T-helper 2 cell treated with Interferon-gamma antibody and Interleukin-4, amounts not matched to agents 100 ng/mL and 5 ng/mL, for 36 hours (primary cell): Measurements from ENCODE around the gene LIN28A. TPM values are rescaled to one million over a fixed set of nuclear protein-coding genes. Genes with fewer than 3 reads are reported as not detected.

Experiments used
- intact Hi-C: fragments of 100-400 bp; cut with micrococcal nuclease; formaldehyde crosslinking; loops from one replicate; pipeline ENCODE4 v1.15.1; 2023
- total RNA-seq: library from RNA; stranded (reverse); gene quantifications from 2 replicates; pipeline ENCODE4 v1.2.3, GENCODE V29; 2022

The LIN28A gene
- total RNA-seq, 1 donor from 2014 or later: not detected

DNA sequence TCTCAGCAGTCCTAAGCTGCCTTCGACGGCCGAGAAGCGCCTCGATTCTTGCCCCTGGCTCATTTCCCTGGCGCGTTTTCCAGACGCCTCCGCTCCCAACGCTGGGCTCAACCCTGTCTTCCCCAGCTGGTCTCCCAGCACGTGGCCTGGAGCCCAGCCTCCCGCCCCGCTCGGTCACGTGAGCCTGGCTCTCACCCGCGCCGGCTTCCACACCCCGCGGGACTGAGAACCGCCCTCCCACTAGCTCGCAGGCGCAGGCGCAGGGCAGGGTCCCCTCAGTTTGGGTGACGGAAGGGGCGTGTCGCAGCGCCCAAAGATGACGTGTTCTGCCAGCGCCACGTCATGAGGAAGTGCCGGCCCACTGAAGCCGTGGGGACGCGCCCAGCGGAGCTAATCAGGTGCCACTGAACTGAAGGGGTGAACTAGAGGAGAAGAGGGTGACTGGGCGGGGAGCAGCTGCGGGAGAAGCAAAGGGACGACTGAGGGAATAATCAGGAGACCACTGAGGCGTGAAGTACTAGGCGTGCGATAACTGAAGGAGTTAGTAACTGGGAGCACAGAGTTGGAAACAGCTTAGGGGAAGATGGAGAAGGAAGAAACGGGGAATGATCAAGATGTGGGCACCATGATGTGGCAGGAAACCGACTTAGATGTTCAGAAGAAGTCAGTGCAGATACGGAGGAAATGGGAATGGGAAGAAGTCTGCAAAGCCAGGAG lies 21.5 kb downstream of the LIN28A start, which contains the start of gene DHDDS:
Gene DHDDS (plus strand): TSS at position 343 of the 717 bp plus-strand sequence. CDS start 625 bp downstream, outside the sequence.
- intact Hi-C loops: loop anchor here (1.0 kb wide), 3 partner anchors 41 to 527 kb away; partner anchors contain the start of gene UBXN11

DNA sequence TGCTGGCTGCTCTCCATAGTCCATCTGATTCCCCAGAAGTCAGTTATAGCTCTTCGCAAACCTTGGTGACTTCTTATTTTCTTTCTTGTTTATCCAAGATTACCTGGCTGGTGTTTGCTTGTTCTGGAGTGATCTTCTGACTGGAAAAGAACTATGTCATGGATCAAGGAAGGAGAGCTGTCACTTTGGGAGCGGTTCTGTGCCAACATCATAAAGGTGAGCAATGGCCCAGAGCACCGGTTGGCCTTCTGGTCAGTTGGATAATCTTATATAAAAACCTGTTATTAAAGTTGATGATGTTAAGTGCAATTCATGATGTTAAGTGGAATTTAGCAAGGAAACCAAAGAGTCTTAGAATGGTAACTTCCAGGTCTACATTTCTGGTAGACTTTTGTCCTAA lies 22.2 kb downstream of the LIN28A start:
- intact Hi-C loops: loop anchor here (1.0 kb wide), 3 partner anchors 41 to 527 kb away; partner anchors contain the start of gene UBXN11

DNA sequence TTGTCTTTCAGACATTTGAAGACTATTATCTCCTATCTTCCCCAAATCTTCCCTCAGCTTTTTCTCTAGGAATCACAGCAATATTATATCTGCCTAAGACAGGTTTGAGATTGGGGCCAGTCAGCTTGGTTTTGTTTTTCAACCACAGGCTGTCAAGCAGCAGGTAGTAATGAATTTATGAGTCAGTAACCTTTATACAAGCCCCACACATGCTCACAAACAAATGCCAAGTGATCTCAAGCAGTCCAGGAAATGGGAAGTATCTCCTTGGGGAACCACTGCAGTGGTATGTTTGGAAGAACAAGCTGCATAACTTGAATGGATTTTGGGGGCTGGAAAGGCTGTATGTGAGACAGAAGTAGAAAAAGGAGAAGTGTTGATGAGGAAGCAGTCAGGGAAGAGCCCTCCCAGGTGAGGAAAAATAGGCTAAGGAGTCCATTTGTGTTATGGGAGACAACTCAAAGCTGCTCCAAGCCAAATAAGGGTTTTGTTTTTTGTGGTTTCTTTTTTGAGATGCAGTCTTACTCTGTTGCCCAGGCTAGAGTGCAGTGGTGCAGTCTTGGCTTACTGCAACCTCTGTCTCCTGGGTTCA lies 23.6 kb downstream of the LIN28A start:
- intact Hi-C loops: no loop called here

DNA sequence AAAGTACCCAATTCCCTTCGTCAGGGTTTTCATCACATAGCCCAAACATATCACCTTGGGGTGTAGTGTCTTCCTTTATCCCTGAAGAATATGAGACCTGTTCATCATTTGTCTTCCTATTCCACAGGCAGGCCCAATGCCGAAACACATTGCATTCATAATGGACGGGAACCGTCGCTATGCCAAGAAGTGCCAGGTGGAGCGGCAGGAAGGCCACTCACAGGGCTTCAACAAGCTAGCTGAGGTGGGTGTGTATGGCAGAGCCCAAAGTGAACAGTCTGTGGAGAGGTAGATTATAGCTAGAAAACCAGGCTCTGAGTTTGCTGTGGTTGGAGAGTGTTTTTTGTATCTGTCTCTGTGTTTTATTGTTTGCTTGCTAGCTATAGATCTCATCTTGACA lies 27.4 kb downstream of the LIN28A start:
- intact Hi-C loops: no loop called here

DNA sequence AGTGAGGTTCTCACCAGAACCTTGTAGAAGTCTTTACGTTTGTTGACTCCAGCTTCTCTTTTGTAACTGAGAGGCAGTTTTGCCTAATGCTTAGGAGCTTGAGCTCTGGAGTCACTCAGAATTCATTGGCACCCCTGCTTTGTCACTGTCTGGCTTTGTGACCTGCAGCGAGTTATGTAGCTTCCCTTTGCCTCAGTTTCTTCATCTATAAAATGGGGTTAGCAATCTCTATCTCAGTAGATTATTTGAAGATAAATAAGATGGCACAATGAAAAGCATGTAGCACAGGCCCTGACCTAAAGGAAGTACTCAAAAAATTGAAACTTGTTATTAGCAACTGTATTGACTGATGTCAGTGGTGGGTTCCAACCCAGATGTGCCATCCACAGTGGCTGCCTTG lies 29.6 kb downstream of the LIN28A start:
- intact Hi-C loops: no loop called here

DNA sequence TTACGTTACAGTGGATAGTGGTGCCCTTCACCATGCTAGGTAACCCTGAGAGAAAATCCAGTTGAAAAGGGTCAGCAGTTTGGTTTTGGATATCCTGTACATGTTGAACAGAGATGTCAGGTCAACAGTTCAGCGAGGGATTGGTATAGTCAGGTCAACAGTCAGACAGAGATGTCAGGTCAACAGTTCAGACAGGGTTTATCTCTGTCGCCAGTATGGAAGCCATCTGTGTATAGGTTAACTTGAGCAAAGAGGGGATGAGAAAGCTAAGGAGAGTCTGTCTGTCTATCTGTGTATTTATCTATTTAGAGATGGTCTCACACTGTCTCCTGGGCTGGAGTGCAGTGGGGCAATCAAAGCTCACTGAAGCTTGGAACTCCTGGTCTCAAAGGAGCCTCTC lies 39.3 kb downstream of the LIN28A start:
- intact Hi-C loops: no loop called here

DNA sequence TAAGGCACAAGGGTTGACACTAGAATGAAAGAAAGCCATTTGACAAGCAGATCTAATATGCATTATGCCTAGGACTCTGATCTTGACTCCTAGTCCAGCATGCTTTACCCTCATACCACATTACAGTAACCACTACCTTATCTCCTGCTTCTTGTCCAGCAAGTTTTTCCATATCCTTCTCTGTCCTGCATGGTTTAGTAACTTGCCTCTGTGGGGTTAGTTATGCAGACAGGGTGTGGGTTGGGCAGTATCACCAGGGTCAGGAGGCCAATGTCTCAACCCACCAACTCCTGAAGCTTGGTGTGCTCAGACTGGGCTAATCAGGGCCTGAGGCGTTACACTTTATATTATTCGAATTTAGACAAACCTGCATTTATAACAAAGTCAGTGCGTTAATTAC lies 40.3 kb downstream of the LIN28A start:
- intact Hi-C loops: no loop called here

DNA sequence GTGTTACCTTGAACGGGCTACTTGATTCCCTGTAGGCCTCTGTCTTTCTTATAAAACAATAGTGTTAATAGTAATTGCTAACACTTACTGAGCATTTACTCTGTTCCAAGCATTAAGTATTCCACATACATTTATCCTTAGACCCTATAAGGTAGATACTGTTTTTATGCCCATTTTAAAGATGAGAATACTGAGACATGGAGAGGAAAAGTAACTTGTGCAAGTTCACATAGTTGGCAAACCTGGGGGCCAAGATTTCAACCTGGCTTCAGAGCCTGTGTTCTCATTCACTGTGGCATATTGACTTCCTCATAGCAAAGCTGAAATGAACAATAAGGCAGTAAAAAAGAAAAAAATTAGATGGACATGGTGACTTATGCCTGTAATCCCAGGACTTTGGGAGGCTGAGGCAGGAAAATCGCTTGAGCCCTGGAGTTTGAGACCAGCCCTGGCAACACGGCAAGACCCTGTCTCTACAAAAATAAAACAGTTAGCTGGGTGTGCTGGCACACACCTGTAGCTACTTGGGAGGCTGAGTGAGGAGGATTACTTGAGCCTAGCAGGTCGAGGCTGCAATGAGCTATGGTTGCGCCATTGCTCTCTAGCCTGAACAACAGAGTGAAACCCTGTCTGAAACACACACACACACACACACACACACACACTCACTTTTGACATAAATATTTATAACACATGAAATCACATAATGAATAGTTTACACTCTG lies 42.0 kb downstream of the LIN28A start:
- intact Hi-C loops: no loop called here

DNA sequence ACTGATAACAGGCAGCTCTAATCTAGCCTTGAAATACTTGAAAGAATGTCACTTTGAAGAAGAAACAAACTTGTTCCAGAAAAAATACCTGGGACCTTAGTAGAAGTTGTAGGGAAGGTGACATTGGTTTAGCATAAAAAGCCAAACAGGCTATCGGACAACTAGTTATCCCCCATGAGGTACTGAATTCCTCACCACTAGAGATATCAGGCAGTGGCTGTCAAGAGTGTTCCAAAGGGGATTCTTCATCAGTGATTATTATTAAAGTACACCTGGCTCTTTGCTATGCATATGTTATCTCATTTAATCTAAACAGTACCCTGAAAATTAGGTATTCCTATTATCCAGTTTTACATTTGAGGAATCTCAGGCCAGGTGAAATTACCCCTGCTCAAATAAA lies 48.5 kb downstream of the LIN28A start:
- intact Hi-C loops: no loop called here

DNA sequence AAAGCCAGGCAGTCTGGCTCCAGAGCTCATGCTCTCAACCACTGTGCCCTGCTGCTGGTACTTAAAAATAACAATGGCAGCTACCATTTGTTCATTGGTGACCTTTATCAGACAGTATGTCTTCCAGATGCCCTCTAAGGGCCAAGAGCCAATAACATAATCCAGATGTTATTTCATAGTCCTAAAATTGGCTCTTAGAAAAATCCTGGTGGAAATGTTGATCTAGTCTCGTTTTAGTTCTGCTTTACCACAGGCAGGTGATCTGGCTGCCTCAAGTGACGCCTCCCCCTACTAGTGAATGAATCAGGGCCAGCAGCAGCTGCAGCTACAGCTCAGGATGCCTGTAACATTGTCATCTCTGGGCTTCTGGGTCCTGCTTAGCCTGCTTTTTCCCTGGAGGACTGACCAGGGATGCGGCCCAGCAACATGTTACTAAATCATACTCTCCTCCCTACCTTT lies 49.0 kb downstream of the LIN28A start:
- intact Hi-C loops: no loop called here

DNA sequence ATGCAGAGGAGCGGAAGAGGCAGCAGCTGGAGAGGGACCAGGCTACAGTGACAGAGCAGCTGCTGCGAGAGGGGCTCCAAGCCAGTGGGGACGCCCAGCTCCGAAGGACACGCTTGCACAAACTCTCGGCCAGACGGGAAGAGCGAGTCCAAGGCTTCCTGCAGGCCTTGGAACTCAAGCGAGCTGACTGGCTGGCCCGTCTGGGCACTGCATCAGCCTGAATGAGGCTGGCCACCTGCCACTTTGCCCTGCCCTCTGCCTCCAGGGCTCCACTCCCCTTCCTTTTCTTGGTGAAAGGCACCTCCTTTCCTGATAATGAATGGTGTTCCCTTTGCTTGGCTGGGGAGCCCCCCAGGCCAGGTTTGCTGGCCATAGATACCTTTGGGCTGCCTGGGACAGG lies 58.3 kb downstream of the LIN28A start:
- intact Hi-C loops: no loop called here

DNA sequence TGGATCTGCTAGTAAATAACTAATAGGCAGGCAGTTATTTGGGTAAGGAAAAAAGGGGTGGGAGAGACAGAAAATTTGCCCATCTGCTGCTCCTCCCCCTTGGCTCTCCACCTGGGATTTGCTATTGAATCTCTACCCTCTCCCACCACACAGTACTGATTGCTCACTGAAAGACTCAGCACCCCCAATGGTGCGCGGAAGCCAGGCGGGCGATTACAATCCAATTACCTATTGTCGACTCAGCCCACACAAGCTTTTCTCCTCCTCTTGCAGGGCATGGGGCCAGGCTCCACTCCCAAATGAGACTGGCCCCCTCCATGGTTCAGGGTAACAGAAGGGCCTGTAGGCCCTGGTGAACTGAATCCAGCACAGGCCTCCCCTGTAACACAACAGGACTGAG lies 58.9 kb downstream of the LIN28A start:
- intact Hi-C loops: no loop called here

DNA sequence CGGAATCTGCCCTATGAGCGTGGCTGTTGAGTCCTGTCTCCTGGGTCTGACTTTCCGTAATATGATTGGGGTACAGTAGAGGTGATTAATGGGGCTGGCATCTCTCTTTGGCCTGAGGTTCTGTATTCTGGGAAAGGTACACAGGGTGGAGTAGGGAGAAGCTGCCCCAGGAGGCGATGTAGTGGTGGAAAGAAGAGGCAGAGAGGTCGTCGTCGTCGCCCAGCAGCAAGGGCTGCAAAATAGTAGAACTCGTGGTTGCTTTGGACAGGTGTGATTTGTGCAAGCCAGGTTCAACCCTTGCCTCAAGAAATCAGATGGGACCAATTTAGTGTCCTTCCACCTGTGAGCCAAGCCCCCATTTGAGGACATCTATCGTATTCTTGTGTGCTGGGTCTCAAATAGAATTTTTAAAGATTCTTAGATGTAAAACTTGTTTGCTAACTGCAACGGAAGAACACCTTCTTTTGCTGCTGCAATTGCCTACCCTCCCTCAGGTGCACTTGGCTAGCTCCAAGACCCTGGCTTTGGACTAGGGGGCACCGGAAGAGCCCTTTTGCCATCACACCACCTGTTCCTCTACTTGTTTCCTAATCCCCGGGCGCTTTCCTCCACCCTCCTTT lies 60.4 kb downstream of the LIN28A start:
- intact Hi-C loops: loop anchor here (5.0 kb wide), 3 partner anchors 194 to 1039 kb away; partner anchors contain the start of gene MACO1

DNA sequence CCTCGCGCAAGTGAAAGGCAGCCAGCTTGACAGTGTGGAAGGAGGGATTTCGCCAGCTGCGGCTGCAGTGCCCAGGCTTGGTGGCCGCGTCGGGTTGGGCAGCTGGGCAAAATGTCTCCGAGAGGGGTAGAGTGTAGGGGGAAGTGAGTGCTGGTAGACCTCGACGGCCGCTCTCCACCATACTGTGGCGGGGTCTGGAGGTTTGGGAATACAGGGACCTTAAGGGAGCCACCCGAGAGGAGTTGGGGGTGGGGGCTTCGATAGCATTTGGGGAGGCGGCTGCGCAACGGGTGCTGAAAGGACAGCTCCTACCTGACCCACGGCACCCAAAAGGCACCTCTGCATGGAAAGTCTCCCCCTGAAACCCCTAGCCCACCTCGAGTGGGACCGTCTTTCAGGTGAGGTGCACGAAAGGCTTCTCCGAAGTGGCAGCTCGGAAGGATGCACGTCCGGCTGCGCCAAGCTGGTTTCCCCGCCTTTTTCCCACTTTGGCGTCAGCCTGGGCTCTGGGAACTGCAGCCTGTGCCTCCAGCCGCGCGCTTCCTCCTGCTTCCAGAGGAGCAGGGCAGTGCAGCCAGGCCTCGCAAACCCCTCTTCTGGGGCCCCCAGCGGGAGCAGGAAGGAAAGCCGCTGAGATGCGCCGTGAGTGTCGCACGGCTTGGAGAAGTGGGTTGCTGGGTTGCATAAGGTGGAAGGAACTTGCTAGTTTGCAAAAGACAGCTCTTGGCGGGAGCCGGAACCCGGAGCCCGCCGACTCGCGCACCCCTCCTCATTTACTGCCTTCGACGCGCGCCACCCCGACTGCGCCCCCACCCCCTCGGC lies 61.1 kb downstream of the LIN28A start:
- intact Hi-C loops: loop anchor here (1.0 to 5.0 kb wide), 6 partner anchors 165 to 1039 kb away; partner anchors contain the start of genes MACO1, PDIK1L and UBXN11

DNA sequence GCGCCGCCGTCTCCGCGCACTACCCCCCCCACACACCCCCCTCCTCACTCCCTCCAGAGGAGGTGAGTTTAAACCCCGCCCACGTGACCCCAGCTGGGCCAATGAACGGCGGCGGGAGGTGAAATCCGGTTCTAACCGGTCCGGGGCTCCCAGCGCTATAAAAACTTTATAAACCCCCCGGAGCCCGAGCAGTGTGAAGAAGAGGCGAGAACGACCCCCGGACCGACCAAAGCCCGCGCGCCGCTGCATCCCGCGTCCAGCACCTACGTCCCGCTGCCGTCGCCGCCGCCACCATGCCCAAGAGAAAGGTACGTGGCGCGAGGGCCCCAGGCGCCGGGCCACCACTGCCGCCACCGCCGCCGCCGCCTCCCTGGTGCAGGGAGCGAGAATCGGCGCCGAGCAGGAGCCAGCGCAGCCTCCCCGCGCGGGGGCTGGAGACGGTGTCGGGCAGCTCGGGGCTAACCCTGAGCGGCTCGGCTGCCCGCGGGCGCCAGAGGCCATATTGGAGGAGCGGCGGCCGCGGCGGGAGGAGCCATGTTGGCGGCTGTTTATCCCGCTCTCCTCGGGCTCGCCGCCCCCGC lies 61.8 kb downstream of the LIN28A start, which contains the start of gene HMGN2:
Gene HMGN2 (plus strand): TSS at position 121 of the 581 bp plus-strand sequence. CDS start 173 bp downstream, at position 294.
- intact Hi-C loops: loop anchor here (1.0 to 5.0 kb wide), 6 partner anchors 166 to 1040 kb away; partner anchors contain the start of genes MACO1, PDIK1L and UBXN11

DNA sequence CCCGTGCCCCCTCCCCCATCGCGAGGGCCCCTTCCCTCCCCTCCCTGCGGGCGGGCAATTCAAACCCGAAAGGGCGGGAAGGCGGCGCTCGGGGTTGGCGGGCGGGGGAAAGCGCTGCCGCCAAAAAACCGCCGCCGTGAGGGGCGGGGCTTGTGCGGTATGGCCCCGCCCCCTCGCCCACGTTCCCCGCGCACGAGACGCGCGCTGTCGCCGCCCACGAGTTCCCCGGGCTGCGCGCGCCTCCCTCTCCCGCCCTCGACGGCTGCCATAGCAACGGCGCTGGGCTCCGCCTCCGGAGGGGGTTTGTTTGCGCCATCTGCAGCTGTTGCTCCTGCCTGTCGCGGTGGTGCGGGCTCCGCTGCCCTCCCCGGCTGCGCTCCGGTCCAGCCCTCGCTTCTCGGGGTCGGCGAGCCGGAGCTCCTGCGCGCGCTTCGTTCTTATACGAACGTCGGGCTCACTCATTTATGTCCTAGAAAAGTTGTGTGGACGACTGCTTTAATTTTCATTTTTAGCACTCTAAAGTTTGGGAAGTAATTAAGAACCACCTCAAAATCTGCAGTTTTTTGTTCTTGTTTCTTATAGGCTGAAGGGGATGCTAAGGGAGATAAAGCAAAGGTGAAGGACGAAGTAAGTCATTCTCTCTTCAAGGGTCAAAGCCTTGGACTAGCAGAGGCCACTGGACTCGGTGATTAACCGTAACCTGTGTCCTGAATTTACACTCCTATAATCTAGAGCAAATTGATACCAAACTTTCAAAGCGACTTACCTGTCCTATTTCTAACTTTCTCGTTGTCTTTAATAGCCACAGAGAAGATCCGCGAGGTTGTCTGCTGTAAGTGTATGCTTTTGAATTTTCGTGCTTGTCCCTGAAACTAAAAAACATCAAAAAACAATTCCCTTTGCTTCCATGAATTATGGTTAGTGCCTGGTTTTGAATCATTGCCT lies 62.6 kb downstream of the LIN28A start:
- intact Hi-C loops: loop anchor here (1.0 to 5.0 kb wide), 8 partner anchors 27 to 1041 kb away; partner anchors contain the start of genes DHDDS, MACO1, PDIK1L and UBXN11

DNA sequence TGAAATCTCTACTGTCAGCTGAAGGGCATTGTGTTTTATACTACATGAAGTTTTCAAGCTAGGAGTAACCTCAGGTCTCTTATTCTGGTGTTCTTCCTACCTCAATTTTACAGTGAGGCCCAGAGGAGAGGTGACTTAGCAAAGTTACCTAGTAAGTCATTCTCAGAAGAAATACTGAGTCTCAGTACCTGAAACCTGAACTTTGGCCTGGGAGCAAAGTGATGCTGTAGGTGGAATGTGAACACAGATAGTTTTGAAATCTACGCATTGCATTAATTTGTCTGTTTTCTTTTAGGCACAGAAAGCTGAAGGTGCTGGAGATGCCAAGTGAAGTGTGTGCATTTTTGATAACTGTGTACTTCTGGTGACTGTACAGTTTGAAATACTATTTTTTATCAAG lies 64.2 kb downstream of the LIN28A start:
- intact Hi-C loops: loop anchor here (5.0 kb wide), 3 partner anchors 198 to 1043 kb away; partner anchors contain the start of gene MACO1

DNA sequence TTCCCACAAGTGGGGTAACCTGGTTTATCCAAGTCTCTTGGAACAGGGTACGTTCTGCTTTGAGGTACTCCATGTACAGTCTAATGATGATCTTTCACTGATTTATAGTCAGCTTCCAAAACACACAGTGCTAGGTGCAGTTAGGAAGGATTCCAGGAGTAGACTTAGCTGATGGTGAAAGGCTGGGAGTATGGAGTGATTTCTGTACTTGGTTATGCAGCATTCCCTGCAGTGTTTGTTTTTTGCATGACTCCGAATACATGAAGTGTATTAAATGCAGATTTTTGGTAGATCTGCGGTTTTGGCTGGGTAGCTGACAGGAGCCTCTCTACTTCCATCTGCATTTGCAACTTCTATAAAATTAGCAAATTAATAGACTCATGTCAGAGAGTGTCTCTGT lies 65.4 kb downstream of the LIN28A start:
- intact Hi-C loops: no loop called here

DNA sequence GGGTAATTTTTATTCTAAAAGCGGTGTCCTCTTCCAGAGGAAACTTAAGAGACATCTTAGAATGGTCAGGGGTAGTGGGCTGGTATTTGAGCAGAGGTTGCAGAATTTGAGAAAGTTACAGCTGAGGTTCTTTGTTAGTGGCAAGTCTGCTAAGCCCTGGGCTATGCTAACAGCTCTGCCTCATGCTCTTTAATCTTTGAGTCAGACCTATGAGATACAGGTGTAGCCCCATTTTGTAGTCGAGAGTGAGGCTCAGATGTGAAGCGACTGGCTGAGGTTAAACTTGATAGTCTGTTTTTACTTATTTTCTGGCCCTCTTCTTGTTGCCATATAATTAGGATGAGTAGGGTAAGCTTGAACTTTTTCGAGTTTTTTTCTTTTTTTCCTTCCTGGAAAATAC lies 66.3 kb downstream of the LIN28A start:
- intact Hi-C loops: no loop called here
